GM06990 (cell line): ENCODE measurements around the gene MCCC2.

ENCODE experiments used
- DNase-seq: peaks from one replicate; pipeline ENCODE4 v3.0.0-alpha.2; 2011; ENCODE audit not compliant: insufficient read length; ENCODE audit errors: extremely low read depth
- H3K27me3 ChIP-seq: replicated peaks from 2 replicates; pipeline ENCODE4 v1.6.0; 2011; ENCODE audit warnings: low read length; ENCODE audit not compliant: control insufficient read depth, insufficient read depth
- H3K36me3 ChIP-seq: 2 replicates; pipeline ENCODE4 v1.5.1; 2011; ENCODE audit warnings: low read length; ENCODE audit not compliant: control insufficient read depth, insufficient read depth
- H3K4me3 ChIP-seq: replicated peaks from 2 replicates; pipeline ENCODE4 v1.5.1; 2011; ENCODE audit warnings: low read depth, mild to moderate bottlenecking, control low read depth, low read length
- CTCF ChIP-seq: IDR thresholded peaks from 2 replicates; pipeline ENCODE4 v1.5.1; 2011; ENCODE audit warnings: low read length, control low read depth, mild to moderate bottlenecking, inconsistent platforms; ENCODE audit not compliant: insufficient read depth, poor library complexity, severe bottlenecking

Gene MCCC2

GRCh38 chr5:71705421-71705820, 118.3 kb downstream of the MCCC2 start:
- Histone ChIP-seq H3K4me3 (no peak overlapping the region), H3K27me3 (no peaks in the 10 kb centered on the region), H3K36me3 (no peaks in the 10 kb centered on the region)
- DNase-seq: no peak
- no peak for TF ChIP-seq CTCF

GRCh38 chr5:71706906-71707305, 119.8 kb downstream of the MCCC2 start:
- Histone ChIP-seq H3K27me3 (no peaks in the 10 kb centered on the region), H3K4me3 (no peak overlapping the region), H3K36me3 (no peaks in the 10 kb centered on the region)
- no peak for DNase-seq
- no peak for TF ChIP-seq CTCF
